HepG2 (cell line): ENCODE results near the gene PRKCE. TPM values are rescaled to one million over a fixed set of nuclear protein-coding genes. Genes with fewer than 3 reads are reported as not detected.

Experiments used
- AFF4 ChIP-seq: sonication (generic); formaldehyde crosslinking; IDR thresholded peaks from 2 replicates; pipeline ENCODE4 v1.4.0; 2020; ENCODE audit warnings: missing genetic modification reagents
- AHR ChIP-seq: IDR thresholded peaks from 2 replicates; pipeline ENCODE4 v1.6.1; 2018; ENCODE audit warnings: missing genetic modification reagents, missing compliant biosample characterization
- ELF4 ChIP-seq: sonication (generic); formaldehyde crosslinking; IDR thresholded peaks from 2 replicates; pipeline ENCODE4 v1.5.0; 2020; ENCODE audit warnings: missing genetic modification reagents, mild to moderate bottlenecking, moderate library complexity, borderline replicate concordance
- GABPA ChIP-seq, 2 experiments: IDR thresholded peaks; 2 replicates each; pipeline ENCODE4 v1.6.1; 2011 to 2016; ENCODE audit warnings: low read depth in 2 of 2, low read length in 1 of 2, missing biosample characterization in 1 of 2, missing genetic modification characterization in 1 of 2
- GATAD2A ChIP-seq: IDR thresholded peaks from 2 replicates; pipeline ENCODE4 v1.6.1; 2016
- HOMEZ ChIP-seq: IDR thresholded peaks from 2 replicates; pipeline ENCODE4 v1.6.1; 2016; ENCODE audit warnings: low read depth
- JUND ChIP-seq: sonication (generic); formaldehyde crosslinking; IDR thresholded peaks from 2 replicates; pipeline ENCODE4 v1.8.0; 2022; ENCODE audit warnings: mild to moderate bottlenecking, missing genetic modification reagents
- KDM3A ChIP-seq: IDR thresholded peaks from 2 replicates; pipeline ENCODE4 v1.6.1; 2018; ENCODE audit warnings: low read depth, missing compliant biosample characterization
- KMT2A ChIP-seq: sonication (generic); formaldehyde crosslinking; IDR thresholded peaks from 2 replicates; pipeline ENCODE4 v1.4.0; 2020; ENCODE audit warnings: missing genetic modification reagents
- MIXL1 ChIP-seq: IDR thresholded peaks from 2 replicates; pipeline ENCODE4 v1.6.1; 2016
- NRL ChIP-seq: sonication (generic); formaldehyde crosslinking; IDR thresholded peaks from 2 replicates; pipeline ENCODE4 v1.5.0; 2020; ENCODE audit warnings: missing genetic modification reagents, mild to moderate bottlenecking, moderate library complexity, borderline replicate concordance
- PCBP1 ChIP-seq: fragments of 200-400 bp; formaldehyde crosslinking; IDR thresholded peaks from 2 replicates; pipeline ENCODE4 v1.6.1; 2017; ENCODE audit warnings: mild to moderate bottlenecking, low read depth, low read length, borderline replicate concordance
- PRMT3 ChIP-seq: sonication (generic); formaldehyde crosslinking; IDR thresholded peaks from 2 replicates; pipeline ENCODE4 v1.8.1; 2022; ENCODE audit warnings: low read depth, mild to moderate bottlenecking, moderate library complexity, missing genetic modification reagents, borderline replicate concordance
- U2AF2 ChIP-seq: fragments of 200-400 bp; formaldehyde crosslinking; IDR thresholded peaks from 2 replicates; pipeline ENCODE4 v1.6.1; 2017; ENCODE audit warnings: low read depth, mild to moderate bottlenecking, low read length
- ZFP36L2 ChIP-seq: sonication (generic); formaldehyde crosslinking; IDR thresholded peaks from 2 replicates; pipeline ENCODE4 v1.4.0; 2020; ENCODE audit warnings: missing genetic modification reagents
- ZFP37 ChIP-seq: sonication (generic); formaldehyde crosslinking; IDR thresholded peaks from 2 replicates; pipeline ENCODE4 v1.4.0; 2020; ENCODE audit warnings: missing genetic modification reagents, borderline replicate concordance
- ZMYM3 ChIP-seq: sonication (generic); formaldehyde crosslinking; IDR thresholded peaks from 2 replicates; pipeline ENCODE4 v1.5.1; 2020; ENCODE audit warnings: mild to moderate bottlenecking, missing genetic modification reagents
- ZNF251 ChIP-seq: sonication (generic); formaldehyde crosslinking; IDR thresholded peaks from 2 replicates; pipeline ENCODE4 v1.9.0; 2021; ENCODE audit warnings: mild to moderate bottlenecking, missing genetic modification reagents
- ZNF253 ChIP-seq: sonication (generic); formaldehyde crosslinking; IDR thresholded peaks from 2 replicates; pipeline ENCODE4 v1.8.0; 2022; ENCODE audit warnings: mild to moderate bottlenecking, missing genetic modification reagents, borderline replicate concordance
- ZNF292 ChIP-seq: sonication (generic); formaldehyde crosslinking; IDR thresholded peaks from 2 replicates; pipeline ENCODE4 v1.8.1; 2022; ENCODE audit warnings: mild to moderate bottlenecking, low read depth, missing genetic modification reagents, borderline replicate concordance
- ZNF343 ChIP-seq: sonication (generic); formaldehyde crosslinking; IDR thresholded peaks from 2 replicates; pipeline ENCODE4 v1.4.0; 2020; ENCODE audit warnings: mild to moderate bottlenecking, missing genetic modification reagents
- ZNF562 ChIP-seq: sonication (generic); formaldehyde crosslinking; IDR thresholded peaks from 2 replicates; pipeline ENCODE4 v1.8.0; 2022; ENCODE audit warnings: missing genetic modification reagents, borderline replicate concordance
- ZNF660 ChIP-seq: sonication (generic); formaldehyde crosslinking; IDR thresholded peaks from 2 replicates; pipeline ENCODE4 v1.5.1; 2020; ENCODE audit warnings: mild to moderate bottlenecking, low read depth, missing genetic modification reagents, borderline replicate concordance
- polyA plus RNA-seq, 8 experiments: library from polyadenylated mRNA; depleted of rRNA in 3 of 8; stranded (reverse) in 7 of 8; unstranded in 1 of 8; fragments of >200 nt; fragmentation: Illumina TruSeq in 4 of 8; extraction: Trizol in 4 of 8; gene quantifications; 2 replicates each; pipeline versions ENCODE4 v1.2.1 to v1.2.3, GENCODE V29; 2011 to 2016; ENCODE audit warnings: low read depth in 4 of 8, missing spikeins in 1 of 8, mixed read lengths in 1 of 8; ENCODE audit not compliant: insufficient read depth in 1 of 8
- total RNA-seq, 5 experiments: library from RNA; depleted of rRNA; stranded (reverse); fragments of >200 nt; fragmentation: Illumina TruSeq; extraction: Trizol; gene quantifications; 2 replicates each; pipeline ENCODE4 v1.2.3, GENCODE V29; 2016; ENCODE audit warnings: low read depth in 1 of 5
- TF ChIP-seq, protein P1 (sequence below): sonication (generic); formaldehyde crosslinking; IDR thresholded peaks from 2 replicates; pipeline ENCODE4 v1.5.0; 2020; ENCODE audit warnings: mild to moderate bottlenecking, missing genetic modification reagents

The PRKCE gene
- total and polyA plus RNA-seq, 2 of the 13 experiments (the other 11 are each of a cell fraction or from before 2014, with no cell fraction given) = 1.0 to 3.9 TPM

- TF ChIP-seq ZNF562 (CRISPR knock-in tag) (no peak), ELF4 (0 out of 2 replicates have a peak, but pooled peaks have one; percentile 27), ZNF343 (CRISPR knock-in tag) (0 out of 2 replicates have a peak, but pooled peaks have one; percentile 76), ZMYM3 (CRISPR knock-in tag) (no peak), U2AF2 (0 out of 2 replicates have a peak, but pooled peaks have one; percentile 37), ZNF292 (CRISPR knock-in tag) (no peak), GABPA (IDR thresholded peaks at IDR 0.05; ENCODE audit: low read depth, low read length) (peak; percentile 94), GABPA (CRISPR knock-in tag; IDR thresholded peaks at IDR 0.05; ENCODE audit: low read depth) (peak; percentile 97), JUND (CRISPR knock-in tag) (no peak), ZNF253 (CRISPR knock-in tag) (no peak), GATAD2A (CRISPR knock-in tag) (peak; percentile 69), KMT2A (CRISPR knock-in tag) (peak; percentile 72; the same call in 1 of the 2 replicates), MIXL1 (CRISPR knock-in tag) (no peak; the same call in 1 of the 2 replicates), AHR (no peak), PRMT3 (no peak), ZFP37 (CRISPR knock-in tag) (0 out of 2 replicates have a peak, but pooled peaks have one; percentile 25), KDM3A (CRISPR knock-in tag) (0 out of 2 replicates have a peak, but pooled peaks have one; percentile 45), AFF4 (CRISPR knock-in tag) (no peak), PCBP1 (no peak), HOMEZ (CRISPR knock-in tag) (peak; percentile 76), ZNF660 (CRISPR knock-in tag) (no peak), ZFP36L2 (CRISPR knock-in tag) (no peak), ZNF251 (no peak), NRL (CRISPR knock-in tag) (no peak)
- TF ChIP-seq, protein P1, sequence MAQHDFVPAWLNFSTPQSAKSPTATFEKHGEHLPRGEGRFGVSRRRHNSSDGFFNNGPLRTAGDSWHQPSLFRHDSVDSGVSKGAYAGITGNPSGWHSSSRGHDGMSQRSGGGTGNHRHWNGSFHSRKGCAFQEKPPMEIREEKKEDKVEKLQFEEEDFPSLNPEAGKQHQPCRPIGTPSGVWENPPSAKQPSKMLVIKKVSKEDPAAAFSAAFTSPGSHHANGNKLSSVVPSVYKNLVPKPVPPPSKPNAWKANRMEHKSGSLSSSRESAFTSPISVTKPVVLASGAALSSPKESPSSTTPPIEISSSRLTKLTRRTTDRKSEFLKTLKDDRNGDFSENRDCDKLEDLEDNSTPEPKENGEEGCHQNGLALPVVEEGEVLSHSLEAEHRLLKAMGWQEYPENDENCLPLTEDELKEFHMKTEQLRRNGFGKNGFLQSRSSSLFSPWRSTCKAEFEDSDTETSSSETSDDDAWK (CRISPR knock-in tag) = no peak
Observed at GRCh38 chr2:45611020-45611859, 40.2 kb upstream of the PRKCE start, which contains the start of gene SRBD1 (continued).
